IPS-20b (cell line): Measurements from ENCODE around the gene PRDX3.
A peak's percentile ranks its signal among the peaks of the same experiment; 100 is the strongest.

ENCODE experiments used
- H3K27ac ChIP-seq: one replicate; pipeline ENCODE4 v1.5.1; 2013; ENCODE audit warnings: low read length
- H3K27me3 ChIP-seq: 2 replicates; pipeline ENCODE4 v1.6.1; 2013; ENCODE audit warnings: mild to moderate bottlenecking, low read length, inconsistent platforms; ENCODE audit not compliant: insufficient read depth
- H3K36me3 ChIP-seq: 2 replicates; pipeline ENCODE4 v1.6.1; 2013; ENCODE audit warnings: low read depth, mild to moderate bottlenecking, inconsistent platforms, low read length, moderate library complexity; ENCODE audit not compliant: insufficient read depth
- H3K4me1 ChIP-seq: 2 replicates; pipeline ENCODE4 v1.6.1; 2013; ENCODE audit warnings: mild to moderate bottlenecking, control low read depth, inconsistent platforms, low read length, moderate library complexity; ENCODE audit not compliant: insufficient read depth
- H3K4me3 ChIP-seq: 2 replicates; pipeline ENCODE4 v1.5.1; 2013; ENCODE audit warnings: mild to moderate bottlenecking, low read length, inconsistent platforms
- H3K9ac ChIP-seq: 2 replicates; pipeline ENCODE4 v1.6.1; 2013; ENCODE audit warnings: low read depth, mild to moderate bottlenecking, inconsistent platforms, low read length, moderate library complexity
- H3K9me3 ChIP-seq: 2 replicates; pipeline ENCODE4 v1.6.1; 2013; ENCODE audit warnings: mild to moderate bottlenecking, low read depth, low read length, inconsistent platforms; ENCODE audit not compliant: insufficient read depth

The PRDX3 gene

DNA sequence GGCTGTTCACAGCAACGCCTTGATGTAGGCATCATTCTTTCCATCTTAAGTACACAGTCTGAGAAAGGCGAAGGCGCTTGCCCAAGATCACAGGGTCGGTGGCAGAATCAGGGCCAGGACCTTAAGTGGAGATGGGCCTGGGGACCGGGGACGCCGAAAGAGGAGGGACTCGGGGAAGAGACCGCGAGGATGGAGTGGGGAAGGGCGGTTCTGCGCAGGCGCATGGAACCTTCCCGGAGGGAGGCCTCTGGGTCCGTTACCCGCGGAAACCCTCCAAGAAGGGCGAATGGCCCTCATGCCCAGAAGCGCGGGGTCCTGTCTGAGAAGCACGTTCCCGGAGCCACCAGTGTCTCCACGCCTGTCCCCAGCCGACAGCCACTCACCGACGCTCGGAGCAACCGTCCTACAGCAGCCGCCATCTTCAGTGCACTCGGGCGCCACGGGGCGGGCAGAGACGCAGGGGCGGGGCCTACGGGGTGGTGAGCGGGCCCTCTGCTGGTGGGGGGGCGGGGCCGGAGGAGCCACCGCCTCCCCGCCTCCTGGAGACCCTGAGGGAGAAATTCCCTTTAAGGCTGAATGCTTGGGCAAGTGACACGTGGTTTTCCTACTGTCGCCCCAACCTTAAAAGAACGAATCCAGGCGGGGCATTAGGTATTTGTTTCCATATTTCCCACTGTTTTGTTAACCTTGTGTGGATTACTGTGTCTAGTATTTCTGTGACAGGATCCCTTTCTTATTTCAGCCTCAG lies at the start of gene PRDX3:
PRDX3 (minus strand) TSS at position 441 of the 748 bp plus-strand sequence; CDS start at position 419, 22 bp downstream.
- Histone ChIP-seq H3K4me3 (peak within 1 kb of the TSS; percentile 91), H3K27ac (peak within 1 kb of the TSS; percentile 60)

GRCh38 chr10:119227825-119228224 lies 49.2 kb upstream of the PRDX3 start:
- H3K27me3 ChIP-seq, result no peaks in the 10 kb centered on the region
- no peak overlapping the region for H3K4me3 ChIP-seq
- no peaks in the 10 kb centered on the region for H3K36me3 ChIP-seq
- H3K4me1 ChIP-seq, result peaks cover under 1% of the 10 kb centered on the region; the same call in 1 of the 2 replicates
- H3K9ac ChIP-seq, result no peak overlapping the region
- no peak overlapping the region for H3K27ac ChIP-seq
- no peaks in the 10 kb centered on the region; the same call in 1 of the 2 replicates for H3K9me3 ChIP-seq

More for the DNA sequence above, at the start of gene PRDX3:
- Histone ChIP-seq H3K4me1 (peaks cover 7% of the 10 kb centered on the region; the same call in 1 of the 2 replicates), H3K27me3 (no peaks in the 10 kb centered on the region), H3K36me3 (peaks cover 32% of the 10 kb centered on the region), H3K9me3 (no peaks in the 10 kb centered on the region), H3K9ac (peak within 1 kb of the TSS; percentile 95)

GRCh38 chr10:119225083-119225658 lies 46.6 kb upstream of the PRDX3 start:
- H3K9me3 ChIP-seq, result no peaks in the 10 kb centered on the region
- H3K4me1 ChIP-seq, result peaks cover 13% of the 10 kb centered on the region; the same call in 1 of the 2 replicates
- no peak overlapping the region for H3K9ac ChIP-seq

DNA sequence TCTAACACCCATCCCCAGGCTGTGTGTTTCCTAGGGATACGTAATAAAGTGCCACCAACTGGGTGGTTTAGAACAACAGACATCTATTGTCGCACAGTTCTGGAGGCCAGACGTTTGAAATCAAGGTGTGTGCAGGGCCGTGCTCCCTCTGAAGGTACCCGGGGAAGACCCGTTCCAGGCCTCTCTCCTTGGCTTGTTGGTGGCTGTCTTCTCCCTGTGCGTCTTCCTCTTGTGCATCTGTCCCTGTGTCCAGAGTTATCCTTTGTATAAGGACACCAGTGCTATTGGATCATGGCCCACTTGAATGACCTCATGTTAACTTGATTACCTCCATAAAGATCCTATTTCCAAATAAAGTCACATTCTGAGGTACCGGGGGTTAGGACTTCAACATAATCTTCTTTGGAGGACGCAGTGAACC lies 44.4 kb upstream of the PRDX3 start:
- Histone ChIP-seq H3K9ac (no peak overlapping the region), H3K27me3 (no peaks in the 10 kb centered on the region), H3K36me3 (no peaks in the 10 kb centered on the region), H3K4me3 (no peak overlapping the region), H3K9me3 (no peaks in the 10 kb centered on the region), H3K4me1 (peaks cover 13% of the 10 kb centered on the region; the same call in 1 of the 2 replicates), H3K27ac (no peak overlapping the region)

More at GRCh38 chr10:119225083-119225658, 46.6 kb upstream of the PRDX3 start:
- Histone ChIP-seq H3K27ac (no peak overlapping the region), H3K4me3 (no peak overlapping the region), H3K36me3 (no peaks in the 10 kb centered on the region), H3K27me3 (no peaks in the 10 kb centered on the region)

- Histone ChIP-seq H3K4me3 (no peak overlapping the region), H3K9ac (0 out of 2 replicates have a peak overlapping the region, but pooled peaks have one; percentile 24), H3K9me3 (no peaks in the 10 kb centered on the region), H3K27me3 (no peaks in the 10 kb centered on the region), H3K27ac (no peak overlapping the region), H3K4me1 (peaks cover 13% of the 10 kb centered on the region; the same call in 1 of the 2 replicates), H3K36me3 (no peaks in the 10 kb centered on the region)
These were observed 43.9 kb upstream of the PRDX3 start for GRCh38 chr10:119222537-119222936.

DNA sequence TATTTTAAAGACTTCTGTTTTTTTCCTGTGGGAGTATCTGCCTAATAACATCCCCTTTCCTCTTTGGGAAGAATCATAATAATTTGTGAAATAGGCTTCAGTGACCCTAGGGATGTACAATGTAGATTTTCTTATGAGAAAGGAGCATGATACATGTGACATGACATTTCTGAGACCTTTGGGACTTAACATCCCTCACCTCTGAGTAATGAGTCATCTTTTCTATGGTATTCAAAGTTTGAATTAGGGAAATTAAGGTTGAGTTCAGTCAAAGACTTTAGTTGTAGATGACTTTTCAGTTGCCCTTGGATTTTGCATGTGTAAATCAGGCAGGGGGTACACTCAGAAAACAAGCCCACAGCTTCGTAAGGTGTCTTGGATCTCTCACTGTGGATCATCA lies 43.1 kb upstream of the PRDX3 start:
- Histone ChIP-seq H3K9me3 (no peaks in the 10 kb centered on the region), H3K27ac (no peak overlapping the region), H3K27me3 (no peaks in the 10 kb centered on the region), H3K36me3 (no peaks in the 10 kb centered on the region), H3K4me3 (no peak overlapping the region), H3K4me1 (peaks cover 13% of the 10 kb centered on the region; the same call in 1 of the 2 replicates), H3K9ac (no peak overlapping the region)

DNA sequence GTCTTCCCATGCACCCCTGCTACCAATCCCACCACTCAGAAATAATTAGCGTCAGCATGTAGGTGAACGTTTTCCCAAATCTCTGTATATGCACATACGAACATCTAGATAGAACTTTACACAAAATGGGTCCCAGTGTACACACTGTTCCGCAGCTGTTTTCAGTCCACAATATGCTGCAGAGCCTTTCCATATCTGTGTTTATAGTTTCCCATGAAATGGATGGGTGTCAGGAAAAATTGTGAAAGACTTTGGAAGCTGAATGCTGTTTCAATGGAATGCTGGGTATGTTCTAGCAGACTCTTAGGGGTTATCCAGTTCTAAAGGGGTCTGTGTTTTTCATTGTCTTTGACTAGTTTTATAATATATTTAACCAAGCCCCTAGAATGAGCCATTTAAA lies 42.6 kb upstream of the PRDX3 start:
- no peaks in the 10 kb centered on the region for H3K27me3 ChIP-seq
- no peak overlapping the region for H3K9ac ChIP-seq
- no peak overlapping the region for H3K27ac ChIP-seq
- no peaks in the 10 kb centered on the region for H3K9me3 ChIP-seq
- H3K4me3 ChIP-seq, result no peak overlapping the region
- no peaks in the 10 kb centered on the region for H3K36me3 ChIP-seq
- peaks cover 13% of the 10 kb centered on the region; the same call in 1 of the 2 replicates for H3K4me1 ChIP-seq

DNA sequence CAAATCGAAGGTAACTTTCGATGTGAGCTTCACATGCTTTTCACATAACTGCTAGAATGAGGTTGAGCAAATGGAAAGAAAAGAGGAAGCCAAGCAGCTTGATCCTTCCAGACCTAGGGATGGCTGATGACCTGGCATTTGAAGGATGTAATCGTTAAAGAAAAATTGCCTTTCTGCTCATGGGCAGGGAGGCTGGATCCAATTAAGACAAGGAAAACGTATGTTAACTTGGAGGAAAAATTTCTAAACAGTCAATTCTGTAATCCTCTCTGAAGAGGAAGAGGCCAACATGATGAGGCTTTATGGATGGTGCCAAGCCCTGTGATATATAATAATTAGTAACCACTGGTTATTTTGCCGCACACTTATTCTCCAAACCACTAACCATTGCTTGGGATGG lies 41.3 kb upstream of the PRDX3 start:
- Histone ChIP-seq H3K4me1 (peaks cover 13% of the 10 kb centered on the region; the same call in 1 of the 2 replicates), H3K9ac (no peak overlapping the region), H3K4me3 (no peak overlapping the region), H3K27ac (no peak overlapping the region), H3K9me3 (no peaks in the 10 kb centered on the region), H3K36me3 (no peaks in the 10 kb centered on the region), H3K27me3 (no peaks in the 10 kb centered on the region)

- H3K27ac ChIP-seq, result no peak overlapping the region
- no peak overlapping the region for H3K9ac ChIP-seq
- H3K4me1 ChIP-seq, result peaks cover 13% of the 10 kb centered on the region; the same call in 1 of the 2 replicates
- no peak overlapping the region for H3K4me3 ChIP-seq
- H3K9me3 ChIP-seq, result no peaks in the 10 kb centered on the region
- H3K36me3 ChIP-seq, result no peaks in the 10 kb centered on the region
- H3K27me3 ChIP-seq, result no peaks in the 10 kb centered on the region
These were observed 39.4 kb upstream of the PRDX3 start for GRCh38 chr10:119217991-119218490.

- Histone ChIP-seq H3K4me3 (no peak overlapping the region), H3K27ac (no peak overlapping the region), H3K9me3 (no peaks in the 10 kb centered on the region), H3K36me3 (no peaks in the 10 kb centered on the region), H3K27me3 (no peaks in the 10 kb centered on the region), H3K9ac (no peak overlapping the region), H3K4me1 (peaks cover 8% of the 10 kb centered on the region; the same call in 1 of the 2 replicates)
These were observed 38.8 kb upstream of the PRDX3 start for GRCh38 chr10:119217401-119217800.

- Histone ChIP-seq H3K36me3 (no peaks in the 10 kb centered on the region), H3K27ac (no peak overlapping the region), H3K4me3 (no peak overlapping the region), H3K27me3 (no peaks in the 10 kb centered on the region), H3K9me3 (no peaks in the 10 kb centered on the region), H3K4me1 (peaks cover 6% of the 10 kb centered on the region), H3K9ac (no peak overlapping the region)
These were observed 37.5 kb upstream of the PRDX3 start for GRCh38 chr10:119216127-119216526.
